Neural progenitor cell (in vitro differentiated cells): ENCODE data around the gene PARP3.

Experiments used
- EZH2 ChIP-seq: fragments of 200-600 bp; sonication (generic); IDR thresholded peaks from 2 replicates; pipeline ENCODE4 v1.6.1; 2017; ENCODE audit warnings: antibody characterized with exemption, mild to moderate bottlenecking, moderate library complexity
- TF ChIP-seq, protein P1 (sequence below): fragments of 200-600 bp; sonication (generic); IDR thresholded peaks from 2 replicates; pipeline ENCODE4 v1.5.1; 2017; ENCODE audit warnings: antibody characterized with exemption, mild to moderate bottlenecking

DNA sequence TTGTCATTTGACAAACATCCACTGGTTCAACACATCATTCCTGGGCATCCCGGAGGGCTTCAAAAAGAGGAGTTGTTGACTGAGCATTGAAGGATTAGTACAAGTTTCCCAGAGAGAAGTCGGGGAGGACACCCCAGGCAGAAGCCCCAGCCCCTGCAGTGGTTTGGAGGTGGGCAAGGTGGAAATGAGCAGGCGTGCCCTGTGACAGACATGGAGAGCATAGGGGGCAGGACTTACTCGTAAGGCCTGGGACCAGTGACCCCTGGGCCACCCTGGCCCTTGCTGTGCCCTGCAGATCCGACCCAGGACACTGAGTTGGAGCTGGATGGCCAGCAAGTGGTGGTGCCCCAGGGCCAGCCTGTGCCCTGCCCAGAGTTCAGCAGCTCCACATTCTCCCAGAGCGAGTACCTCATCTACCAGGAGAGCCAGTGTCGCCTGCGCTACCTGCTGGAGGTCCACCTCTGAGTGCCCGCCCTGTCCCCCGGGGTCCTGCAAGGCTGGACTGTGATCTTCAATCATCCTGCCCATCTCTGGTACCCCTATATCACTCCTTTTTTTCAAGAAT, 5.9 kb downstream of the PARP3 start:
- TF ChIP-seq EZH2 = no peak
- TF ChIP-seq, protein P1, sequence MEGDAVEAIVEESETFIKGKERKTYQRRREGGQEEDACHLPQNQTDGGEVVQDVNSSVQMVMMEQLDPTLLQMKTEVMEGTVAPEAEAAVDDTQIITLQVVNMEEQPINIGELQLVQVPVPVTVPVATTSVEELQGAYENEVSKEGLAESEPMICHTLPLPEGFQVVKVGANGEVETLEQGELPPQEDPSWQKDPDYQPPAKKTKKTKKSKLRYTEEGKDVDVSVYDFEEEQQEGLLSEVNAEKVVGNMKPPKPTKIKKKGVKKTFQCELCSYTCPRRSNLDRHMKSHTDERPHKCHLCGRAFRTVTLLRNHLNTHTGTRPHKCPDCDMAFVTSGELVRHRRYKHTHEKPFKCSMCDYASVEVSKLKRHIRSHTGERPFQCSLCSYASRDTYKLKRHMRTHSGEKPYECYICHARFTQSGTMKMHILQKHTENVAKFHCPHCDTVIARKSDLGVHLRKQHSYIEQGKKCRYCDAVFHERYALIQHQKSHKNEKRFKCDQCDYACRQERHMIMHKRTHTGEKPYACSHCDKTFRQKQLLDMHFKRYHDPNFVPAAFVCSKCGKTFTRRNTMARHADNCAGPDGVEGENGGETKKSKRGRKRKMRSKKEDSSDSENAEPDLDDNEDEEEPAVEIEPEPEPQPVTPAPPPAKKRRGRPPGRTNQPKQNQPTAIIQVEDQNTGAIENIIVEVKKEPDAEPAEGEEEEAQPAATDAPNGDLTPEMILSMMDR = no peak
